HepG2 (cell line): ENCODE results near the gene ZNF275. TPM values are rescaled to one million over a fixed set of nuclear protein-coding genes. Genes with fewer than 3 reads are reported as not detected.

ENCODE experiments used
- ATAC-seq: fragments of 200-7000 bp; cut with Tn5 transposase; 3 replicates; pipeline ENCODE4 v1.9.1; 2020; ENCODE audit warnings: mild to moderate bottlenecking, moderate library complexity
- BruUV-seq: library from RNA; stranded (reverse); fragments of 400-500 nt; replicated peaks from 2 replicates; lab custom pipeline; 2021; lab: Mats Ljungman, UMichigan
- CTCF ChIA-PET: fragments of 300-600 bp; formaldehyde crosslinking; extraction: SDS; loops from one replicate; lab custom pipeline; 2021; ENCODE audit warnings: low total read pairs, inconsistent platforms, low intra/inter-chr PET ratio; lab: Yijun Ruan, JAX
- POLR2A ChIA-PET: fragments of 350-600 bp; sonication (Branson Sonifier 250); formaldehyde crosslinking; loops from one replicate; lab custom pipeline; 2020; ENCODE audit warnings: antibody characterized with exemption, inconsistent platforms; lab: Yijun Ruan, JAX
- DNase-seq: peaks from one replicate; pipeline ENCODE4 v3.0.0-alpha.2; 2015; ENCODE audit warnings: low spot score
- FAIRE-seq: peaks from 3 replicates; lab custom pipeline; 2011; peaks lifted over from hg19 to GRCh38; lab: Jason Lieb, UNC
- H2AFZ ChIP-seq: one replicate; pipeline ENCODE4 v1.6.1; 2011; ENCODE audit warnings: low read length, inconsistent platforms
- H3K27ac ChIP-seq: fragments of 300-600 bp; 3 replicates; pipeline ENCODE4 v1.8.0; 2011; ENCODE audit warnings: mixed run types, mild to moderate bottlenecking, mixed read lengths, low read length, inconsistent platforms; ENCODE audit not compliant: insufficient read depth; ENCODE audit errors: extremely low read length
- H3K27me3 ChIP-seq, 2 experiments: fragments of 200-600 bp in 1 of 2; 2 replicates in 1 of 2; 3 replicates in 1 of 2; pipeline versions ENCODE4 v1.6.0 to v1.8.0; 2011; ENCODE audit warnings: low read length in 2 of 2, mild to moderate bottlenecking in 2 of 2, moderate library complexity in 2 of 2, inconsistent platforms in 1 of 2; ENCODE audit not compliant: insufficient read depth in 2 of 2, control insufficient read depth in 1 of 2
- H3K36me3 ChIP-seq, 2 experiments: fragments of 200-600 bp in 1 of 2; replicated peaks in 1 of 2; 2 replicates in 1 of 2; 3 replicates in 1 of 2; pipeline versions ENCODE4 v1.5.1 to v1.8.0; 2011; ENCODE audit warnings: low read length in 2 of 2, inconsistent platforms in 1 of 2; ENCODE audit not compliant: insufficient read depth in 2 of 2, control insufficient read depth in 1 of 2
- H3K4me1 ChIP-seq: 2 replicates; pipeline ENCODE4 v1.5.1; 2012; ENCODE audit warnings: low read length, inconsistent platforms; ENCODE audit not compliant: insufficient read depth
- H3K4me2 ChIP-seq: 2 replicates; pipeline ENCODE4 v1.6.0; 2011; ENCODE audit warnings: low read depth, low read length, inconsistent platforms
- H3K4me3 ChIP-seq, 3 experiments: fragments of 200-600 bp in 1 of 3; sonication (generic), shearing (Covaris generic) in 1 of 3; replicated peaks in 1 of 3; 2 replicates each; pipeline ENCODE4 v1.5.1; 2011 to 2016; ENCODE audit warnings: low read length in 3 of 3, inconsistent platforms in 2 of 3, low read depth in 2 of 3, mild to moderate bottlenecking in 2 of 3, control low read depth in 1 of 3, mixed read lengths in 1 of 3; ENCODE audit not compliant: insufficient read depth in 1 of 3
- H3K79me2 ChIP-seq: one replicate; pipeline ENCODE4 v1.6.1; 2011; ENCODE audit warnings: low read length, inconsistent platforms; ENCODE audit not compliant: insufficient read depth
- H3K9ac ChIP-seq: 2 replicates; pipeline ENCODE4 v1.6.0; 2011; ENCODE audit warnings: mild to moderate bottlenecking, low read depth, low read length, inconsistent platforms; ENCODE audit not compliant: insufficient read depth
- H3K9me3 ChIP-seq: 2 replicates; pipeline ENCODE4 v1.5.1; 2012; ENCODE audit warnings: mild to moderate bottlenecking, low read length
- H4K20me1 ChIP-seq: 2 replicates; pipeline ENCODE4 v1.6.0; 2011; ENCODE audit warnings: inconsistent platforms, mild to moderate bottlenecking, low read length, moderate library complexity; ENCODE audit not compliant: insufficient read depth
- KMT2B ChIP-seq: IDR thresholded peaks from 2 replicates; pipeline ENCODE4 v1.6.1; 2016; ENCODE audit warnings: missing genetic modification reagents, missing compliant biosample characterization
- PAX8 ChIP-seq: sonication (generic); formaldehyde crosslinking; IDR thresholded peaks from 2 replicates; pipeline ENCODE4 v1.8.0; 2022; ENCODE audit warnings: mild to moderate bottlenecking, missing genetic modification reagents, borderline replicate concordance
- ZNF549 ChIP-seq: sonication (generic); formaldehyde crosslinking; IDR thresholded peaks from 2 replicates; pipeline ENCODE4 v1.5.0; 2020; ENCODE audit warnings: missing genetic modification reagents
- ZNF777 ChIP-seq: sonication (generic); formaldehyde crosslinking; IDR thresholded peaks from 2 replicates; pipeline ENCODE4 v1.4.0; 2020; ENCODE audit warnings: missing genetic modification reagents
- WGBS: methylation state at CpG from one replicate; pipeline ENCODE4 v1.1.6; 2017; ENCODE audit warnings: low lambda C conversion rate; 5-methylcytosine and 5-hydroxymethylcytosine counted together
- in situ Hi-C: cut with HindIII; loops from 2 replicates; pipeline ENCODE4 v1.10.0; 2017; ENCODE audit warnings: low pct_unique_long_range_greater_than_20kb; ENCODE audit not compliant: extremely low pct_ligation_motif_present
- intact Hi-C: fragments of 100-400 bp; cut with micrococcal nuclease; formaldehyde crosslinking; loops from one replicate; pipeline ENCODE4 v1.10.0; 2022; ENCODE audit not compliant: unreplicated experiment
- polyA plus RNA-seq, 8 experiments: library from polyadenylated mRNA; depleted of rRNA in 3 of 8; stranded (reverse) in 7 of 8; unstranded in 1 of 8; fragments of >200 nt; fragmentation: Illumina TruSeq in 4 of 8; extraction: Trizol in 4 of 8; gene quantifications; 2 replicates each; pipeline versions ENCODE4 v1.2.1 to v1.2.3, GENCODE V29; 2011 to 2016; ENCODE audit warnings: low read depth in 4 of 8, missing spikeins in 1 of 8, mixed read lengths in 1 of 8; ENCODE audit not compliant: insufficient read depth in 1 of 8
- total RNA-seq, 5 experiments: library from RNA; depleted of rRNA; stranded (reverse); fragments of >200 nt; fragmentation: Illumina TruSeq; extraction: Trizol; gene quantifications; 2 replicates each; pipeline ENCODE4 v1.2.3, GENCODE V29; 2016; ENCODE audit warnings: low read depth in 1 of 5
- TF ChIP-seq, protein P1 (sequence below): sonication (generic); formaldehyde crosslinking; IDR thresholded peaks from 2 replicates; pipeline ENCODE4 v1.4.0; 2020; ENCODE audit warnings: missing genetic modification reagents
- TF ChIP-seq, protein P2 (sequence below): sonication (generic); formaldehyde crosslinking; IDR thresholded peaks from 2 replicates; pipeline ENCODE4 v1.4.0; 2020; ENCODE audit warnings: missing genetic modification reagents, borderline replicate concordance

The ZNF275 gene
- total and polyA plus RNA-seq, 2 of the 13 experiments (the other 11 are each of a cell fraction or from before 2014, with no cell fraction given): 6.4 to 11.8 TPM

DNA sequence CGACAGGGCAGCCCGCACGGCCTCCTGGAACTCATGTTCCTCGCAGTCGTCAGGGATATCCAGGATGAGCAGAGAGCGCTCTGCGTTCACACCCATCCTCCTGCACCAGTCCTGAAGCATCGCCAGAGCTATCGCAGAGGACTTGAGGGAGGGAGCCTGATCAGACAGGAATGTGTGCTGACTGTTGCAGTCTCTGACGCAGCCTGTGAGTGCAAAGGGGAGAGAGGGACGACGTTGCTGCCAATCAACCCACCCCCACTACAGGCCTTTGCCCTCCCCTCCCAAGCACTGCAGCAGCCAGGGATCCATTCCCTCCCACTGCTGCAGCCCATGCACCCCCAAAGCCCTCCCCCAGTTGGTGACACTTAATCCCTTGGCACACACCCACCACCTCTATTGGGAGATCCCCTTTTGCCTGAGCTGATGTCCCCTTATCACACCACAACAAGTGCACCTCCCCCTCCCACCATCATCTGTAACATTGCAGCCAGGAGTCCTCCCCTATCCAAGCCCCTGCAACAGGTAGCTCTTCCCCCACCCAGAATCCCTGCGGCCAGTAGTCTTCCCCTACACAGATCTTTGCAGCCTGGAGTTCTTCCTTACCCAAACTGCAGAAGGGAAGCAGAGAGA lies 13.3 kb upstream of the ZNF275 start:
- Histone ChIP-seq H3K27me3 (no peaks in the 10 kb centered on the region), H3K9ac (no peak overlapping the region), H3K4me2 (no peak overlapping the region), H3K4me1 (no peaks in the 10 kb centered on the region), H2AFZ (no peak overlapping the region), H4K20me1 (no peaks in the 10 kb centered on the region), H3K36me3 (no peaks in the 10 kb centered on the region), H3K79me2 (no peaks in the 10 kb centered on the region)
- in situ Hi-C loops (no loop called here), intact Hi-C loops (no loop called here)
- no peak for DNase-seq
- FAIRE-seq: no peak
- POLR2A ChIA-PET: no interaction called here
- TF ChIP-seq PAX8 (CRISPR knock-in tag) (no peak), ZNF549 (no peak), KMT2B (CRISPR knock-in tag) (no peak), ZNF777 (CRISPR knock-in tag) (no peak)
- TF ChIP-seq, protein P1, sequence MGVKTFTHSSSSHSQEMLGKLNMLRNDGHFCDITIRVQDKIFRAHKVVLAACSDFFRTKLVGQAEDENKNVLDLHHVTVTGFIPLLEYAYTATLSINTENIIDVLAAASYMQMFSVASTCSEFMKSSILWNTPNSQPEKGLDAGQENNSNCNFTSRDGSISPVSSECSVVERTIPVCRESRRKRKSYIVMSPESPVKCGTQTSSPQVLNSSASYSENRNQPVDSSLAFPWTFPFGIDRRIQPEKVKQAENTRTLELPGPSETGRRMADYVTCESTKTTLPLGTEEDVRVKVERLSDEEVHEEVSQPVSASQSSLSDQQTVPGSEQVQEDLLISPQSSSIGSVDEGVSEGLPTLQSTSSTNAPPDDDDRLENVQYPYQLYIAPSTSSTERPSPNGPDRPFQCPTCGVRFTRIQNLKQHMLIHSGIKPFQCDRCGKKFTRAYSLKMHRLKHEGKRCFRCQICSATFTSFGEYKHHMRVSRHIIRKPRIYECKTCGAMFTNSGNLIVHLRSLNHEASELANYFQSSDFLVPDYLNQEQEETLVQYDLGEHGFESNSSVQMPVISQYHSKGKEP (CRISPR knock-in tag): no peak
- TF ChIP-seq, protein P2, sequence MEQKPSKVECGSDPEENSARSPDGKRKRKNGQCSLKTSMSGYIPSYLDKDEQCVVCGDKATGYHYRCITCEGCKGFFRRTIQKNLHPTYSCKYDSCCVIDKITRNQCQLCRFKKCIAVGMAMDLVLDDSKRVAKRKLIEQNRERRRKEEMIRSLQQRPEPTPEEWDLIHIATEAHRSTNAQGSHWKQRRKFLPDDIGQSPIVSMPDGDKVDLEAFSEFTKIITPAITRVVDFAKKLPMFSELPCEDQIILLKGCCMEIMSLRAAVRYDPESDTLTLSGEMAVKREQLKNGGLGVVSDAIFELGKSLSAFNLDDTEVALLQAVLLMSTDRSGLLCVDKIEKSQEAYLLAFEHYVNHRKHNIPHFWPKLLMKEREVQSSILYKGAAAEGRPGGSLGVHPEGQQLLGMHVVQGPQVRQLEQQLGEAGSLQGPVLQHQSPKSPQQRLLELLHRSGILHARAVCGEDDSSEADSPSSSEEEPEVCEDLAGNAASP (CRISPR knock-in tag): no peak
- TF ChIP-seq, all 625 proteins: peak for 0
- no TSS peak for BruUV-seq
- no peaks in the 10 kb centered on the region for H3K9me3 ChIP-seq
- CTCF ChIA-PET: no interaction called here
- no peak for ATAC-seq
- H3K27ac ChIP-seq: no peak overlapping the region
- no peak overlapping the region for H3K4me3 ChIP-seq
- WGBS: 71% methylated on average over 1 of the region's 13 CpGs
